ENCODE results near the gene ADO. TPM values are rescaled to one million over a fixed set of nuclear protein-coding genes. Genes with fewer than 3 reads are reported as not detected.

The ADO gene
- total RNA-seq, 1 experiment from 2014 or later: 29.3 TPM

GRCh38 chr10:62843600-62843999 is 39.1 kb downstream of the ADO start:
- ATAC-seq: no peak
- Mint-ChIP-seq H3K4me3 (no peak overlapping the region), H3K27ac (no peak overlapping the region), H3K36me3 (no peaks in the 10 kb centered on the region), H3K4me1 (no peaks in the 10 kb centered on the region), H3K27me3 (ENCODE audit: low read depth) (no peaks in the 10 kb centered on the region), H3K9me3 (peaks cover 15% of the 10 kb centered on the region)
- DNase-seq (ENCODE audit: low spot score): no peak
- TF ChIP-seq TEAD1 (CRISPR knock-in tag; IDR thresholded peaks at IDR 0.05): no peak
- TF ChIP-seq NFATC4 (CRISPR knock-in tag; IDR thresholded peaks at IDR 0.05): no peak
- TF ChIP-seq ATF1 (CRISPR knock-in tag; IDR thresholded peaks at IDR 0.05): no peak
- TF ChIP-seq, protein P1, sequence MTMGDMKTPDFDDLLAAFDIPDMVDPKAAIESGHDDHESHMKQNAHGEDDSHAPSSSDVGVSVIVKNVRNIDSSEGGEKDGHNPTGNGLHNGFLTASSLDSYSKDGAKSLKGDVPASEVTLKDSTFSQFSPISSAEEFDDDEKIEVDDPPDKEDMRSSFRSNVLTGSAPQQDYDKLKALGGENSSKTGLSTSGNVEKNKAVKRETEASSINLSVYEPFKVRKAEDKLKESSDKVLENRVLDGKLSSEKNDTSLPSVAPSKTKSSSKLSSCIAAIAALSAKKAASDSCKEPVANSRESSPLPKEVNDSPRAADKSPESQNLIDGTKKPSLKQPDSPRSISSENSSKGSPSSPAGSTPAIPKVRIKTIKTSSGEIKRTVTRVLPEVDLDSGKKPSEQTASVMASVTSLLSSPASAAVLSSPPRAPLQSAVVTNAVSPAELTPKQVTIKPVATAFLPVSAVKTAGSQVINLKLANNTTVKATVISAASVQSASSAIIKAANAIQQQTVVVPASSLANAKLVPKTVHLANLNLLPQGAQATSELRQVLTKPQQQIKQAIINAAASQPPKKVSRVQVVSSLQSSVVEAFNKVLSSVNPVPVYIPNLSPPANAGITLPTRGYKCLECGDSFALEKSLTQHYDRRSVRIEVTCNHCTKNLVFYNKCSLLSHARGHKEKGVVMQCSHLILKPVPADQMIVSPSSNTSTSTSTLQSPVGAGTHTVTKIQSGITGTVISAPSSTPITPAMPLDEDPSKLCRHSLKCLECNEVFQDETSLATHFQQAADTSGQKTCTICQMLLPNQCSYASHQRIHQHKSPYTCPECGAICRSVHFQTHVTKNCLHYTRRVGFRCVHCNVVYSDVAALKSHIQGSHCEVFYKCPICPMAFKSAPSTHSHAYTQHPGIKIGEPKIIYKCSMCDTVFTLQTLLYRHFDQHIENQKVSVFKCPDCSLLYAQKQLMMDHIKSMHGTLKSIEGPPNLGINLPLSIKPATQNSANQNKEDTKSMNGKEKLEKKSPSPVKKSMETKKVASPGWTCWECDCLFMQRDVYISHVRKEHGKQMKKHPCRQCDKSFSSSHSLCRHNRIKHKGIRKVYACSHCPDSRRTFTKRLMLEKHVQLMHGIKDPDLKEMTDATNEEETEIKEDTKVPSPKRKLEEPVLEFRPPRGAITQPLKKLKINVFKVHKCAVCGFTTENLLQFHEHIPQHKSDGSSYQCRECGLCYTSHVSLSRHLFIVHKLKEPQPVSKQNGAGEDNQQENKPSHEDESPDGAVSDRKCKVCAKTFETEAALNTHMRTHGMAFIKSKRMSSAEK (CRISPR knock-in tag; IDR thresholded peaks at IDR 0.05; ENCODE audit: borderline replicate concordance): no peak
- TF ChIP-seq ZNF219 (CRISPR knock-in tag; IDR thresholded peaks at IDR 0.05; ENCODE audit: borderline replicate concordance): no peak
- TF ChIP-seq STAT6 (CRISPR knock-in tag; conservative IDR thresholded peaks at IDR 0.05; ENCODE audit: low read depth): no peak
- TF ChIP-seq USF1 (CRISPR knock-in tag; IDR thresholded peaks at IDR 0.05): no peak
- no peak for TF ChIP-seq GRHL2 (CRISPR knock-in tag; IDR thresholded peaks at IDR 0.05; ENCODE audit: insufficient replicate concordance, severe bottlenecking)
- TF ChIP-seq NR1H2 (CRISPR knock-in tag; IDR thresholded peaks at IDR 0.05): no peak
- TF ChIP-seq, protein P2, sequence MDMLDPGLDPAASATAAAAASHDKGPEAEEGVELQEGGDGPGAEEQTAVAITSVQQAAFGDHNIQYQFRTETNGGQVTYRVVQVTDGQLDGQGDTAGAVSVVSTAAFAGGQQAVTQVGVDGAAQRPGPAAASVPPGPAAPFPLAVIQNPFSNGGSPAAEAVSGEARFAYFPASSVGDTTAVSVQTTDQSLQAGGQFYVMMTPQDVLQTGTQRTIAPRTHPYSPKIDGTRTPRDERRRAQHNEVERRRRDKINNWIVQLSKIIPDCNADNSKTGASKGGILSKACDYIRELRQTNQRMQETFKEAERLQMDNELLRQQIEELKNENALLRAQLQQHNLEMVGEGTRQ (CRISPR knock-in tag; IDR thresholded peaks at IDR 0.05): no peak
- TF ChIP-seq TEAD4 (CRISPR knock-in tag; IDR thresholded peaks at IDR 0.05): no peak
- TF ChIP-seq MXD4 (CRISPR knock-in tag; IDR thresholded peaks at IDR 0.05; ENCODE audit: borderline replicate concordance): no peak
- no peak for TF ChIP-seq JUN (CRISPR knock-in tag; IDR thresholded peaks at IDR 0.05)
- no peak for TF ChIP-seq ZMAT4 (CRISPR knock-in tag; IDR thresholded peaks at IDR 0.05)
- TF ChIP-seq CBFB (CRISPR knock-in tag; IDR thresholded peaks at IDR 0.05; ENCODE audit: low read depth): no peak
- TF ChIP-seq ETV6 (CRISPR knock-in tag; IDR thresholded peaks at IDR 0.05): no peak
- TF ChIP-seq, protein P3, sequence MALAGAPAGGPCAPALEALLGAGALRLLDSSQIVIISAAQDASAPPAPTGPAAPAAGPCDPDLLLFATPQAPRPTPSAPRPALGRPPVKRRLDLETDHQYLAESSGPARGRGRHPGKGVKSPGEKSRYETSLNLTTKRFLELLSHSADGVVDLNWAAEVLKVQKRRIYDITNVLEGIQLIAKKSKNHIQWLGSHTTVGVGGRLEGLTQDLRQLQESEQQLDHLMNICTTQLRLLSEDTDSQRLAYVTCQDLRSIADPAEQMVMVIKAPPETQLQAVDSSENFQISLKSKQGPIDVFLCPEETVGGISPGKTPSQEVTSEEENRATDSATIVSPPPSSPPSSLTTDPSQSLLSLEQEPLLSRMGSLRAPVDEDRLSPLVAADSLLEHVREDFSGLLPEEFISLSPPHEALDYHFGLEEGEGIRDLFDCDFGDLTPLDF (CRISPR knock-in tag; IDR thresholded peaks at IDR 0.05): no peak
- TF ChIP-seq PREB (CRISPR knock-in tag; IDR thresholded peaks at IDR 0.05; ENCODE audit: borderline replicate concordance): no peak
- TF ChIP-seq OVOL2 (CRISPR knock-in tag; IDR thresholded peaks at IDR 0.05; ENCODE audit: borderline replicate concordance): no peak
- no peak for TF ChIP-seq ZNF671 (CRISPR knock-in tag; IDR thresholded peaks at IDR 0.05)
- ChIA-PET CTCF (interaction anchor here (1.5 kb wide), 1 partner anchor 26 kb away, joined by 7 read pairs; no protein-coding TSS in a partner anchor), POLR2A (no interaction called here)

Data from WTC11 (cell line).